ENCODE measurements around the gene NFAM1. TPM values are rescaled to one million over a fixed set of nuclear protein-coding genes. Genes with fewer than 3 reads are reported as not detected.

The NFAM1 gene
- total and polyA plus RNA-seq, 2 of the 4 experiments (the other 2 are of a cell fraction): not detected

DNA sequence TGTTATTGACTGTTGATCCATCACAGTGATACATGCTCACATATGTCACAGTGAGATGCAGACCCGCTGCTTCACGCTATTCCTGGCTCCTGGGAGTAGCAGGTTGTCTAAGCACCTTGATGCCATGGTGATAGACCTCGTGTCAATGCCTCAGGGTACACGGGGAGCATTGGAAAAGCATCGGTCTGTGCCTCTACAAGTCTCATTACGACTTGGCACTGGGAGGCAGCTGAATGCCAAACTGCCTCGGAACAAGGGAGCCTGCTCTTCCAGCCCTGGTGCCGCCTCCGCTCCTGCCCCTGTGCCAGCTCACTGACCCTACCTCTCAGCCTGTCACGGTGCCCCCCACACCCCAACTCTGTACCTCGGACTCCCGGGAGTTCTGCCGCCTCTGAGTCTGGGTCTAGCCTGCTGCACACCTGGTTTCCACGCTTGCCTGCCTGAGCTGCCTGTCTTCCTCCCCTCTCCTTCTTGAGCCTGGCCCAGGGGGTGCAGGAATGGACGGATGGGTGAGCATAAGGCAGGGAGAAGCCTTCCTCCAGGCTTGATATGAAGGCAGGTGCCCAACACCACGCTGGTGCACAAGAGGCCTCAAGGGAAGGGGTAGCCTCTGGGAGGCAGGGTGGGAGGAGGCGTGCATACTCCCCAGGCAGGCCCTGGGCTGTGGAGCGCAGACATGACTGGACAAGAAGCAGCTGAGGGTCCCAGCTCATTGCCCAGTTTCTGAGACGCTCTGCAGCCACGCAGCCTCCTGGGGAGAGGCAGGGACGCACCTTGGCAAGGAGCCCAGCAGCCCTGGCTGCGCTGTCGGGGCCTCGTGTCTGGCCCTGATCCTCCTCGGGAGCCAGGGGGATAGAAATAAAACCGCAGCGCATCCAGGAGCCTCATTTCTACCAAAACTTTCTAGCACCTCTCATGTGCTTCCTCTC, 1.8 kb upstream of the NFAM1 start:
- BruUV-seq (replicated peaks): no TSS peak
- ATAC-seq (ENCODE audit: low read depth) (no peak), DNase-seq (no peak)
- Histone ChIP-seq H2BK120ac (ENCODE audit: low read depth, low read length) (no peak overlapping the region), H3K56ac (ENCODE audit: extremely low read depth, insufficient read depth, low read length) (no peak overlapping the region), H3K27ac (ENCODE audit: insufficient read depth, low read length) (no peak overlapping the region), H3K27me3 (ENCODE audit: control insufficient read depth, insufficient read depth, low read length) (peaks cover 49% of the 10 kb centered on the region), H3K4me1 (ENCODE audit: control insufficient read depth, insufficient read depth, low read length) (no peaks in the 10 kb centered on the region), H3K14ac (replicated peaks; ENCODE audit: low read depth, low read length) (no peak overlapping the region), H2AFZ (replicated peaks; ENCODE audit: low read length, poor library complexity) (peak overlapping the region; percentile 43), H3K23ac (ENCODE audit: low read depth, low read length) (no peak overlapping the region), H3K4me3 (ENCODE audit: insufficient read depth, low read depth, low read length) (no peak overlapping the region), H2BK15ac (ENCODE audit: low read depth, low read length) (no peak overlapping the region), H3K4ac (ENCODE audit: low read depth, low read length) (no peak overlapping the region), H2AK9ac (replicated peaks; ENCODE audit: low read depth, low read length, poor library complexity) (peak overlapping the region; percentile 50), H2BK20ac (ENCODE audit: low read depth, low read length) (no peak overlapping the region), H3K36me3 (ENCODE audit: control insufficient read depth, insufficient read depth, low read length) (no peaks in the 10 kb centered on the region), H3K9me3 (ENCODE audit: control insufficient read depth, insufficient read depth, low read length) (no peaks in the 10 kb centered on the region), H4K91ac (ENCODE audit: insufficient read depth, low read depth, low read length) (no peak overlapping the region), H2AK5ac (ENCODE audit: low read depth, low read length) (no peak overlapping the region), H3K4me2 (ENCODE audit: low read depth, low read length) (no peak overlapping the region), H3K18ac (ENCODE audit: low read depth, low read length) (no peak overlapping the region), H4K8ac (ENCODE audit: low read depth in 2 of 2, low read length in 2 of 2) (no peak overlapping the region), H3K9me1 (ENCODE audit: insufficient read depth, low read length) (no peaks in the 10 kb centered on the region), H3K9ac (ENCODE audit: low read depth, low read length) (no peak overlapping the region), H4K5ac (ENCODE audit: low read depth, low read length) (no peak overlapping the region), H3K79me1 (ENCODE audit: low read depth in 1 of 2, low read length in 2 of 2) (no peaks in the 10 kb centered on the region), H2BK5ac (ENCODE audit: low read depth, low read length, poor library complexity, severe bottlenecking) (no peak overlapping the region), H4K20me1 (ENCODE audit: insufficient read depth, low read length) (no peaks in the 10 kb centered on the region)
- in situ Hi-C loops (cut with MboI; ENCODE audit: low sequenced_read_pairs): no loop called here
- dilution Hi-C loops (cut with HindIII; ENCODE audit: low sequenced_read_pairs, unreplicated experiment): no loop called here
- TF ChIP-seq MXI1 (IDR thresholded peaks at IDR 0.05; ENCODE audit: borderline replicate concordance, low read depth, low read length): no peak
- TF ChIP-seq RCOR1 (IDR thresholded peaks at IDR 0.05; ENCODE audit: insufficient replicate concordance, low read length): no peak
- TF ChIP-seq, protein P1, sequence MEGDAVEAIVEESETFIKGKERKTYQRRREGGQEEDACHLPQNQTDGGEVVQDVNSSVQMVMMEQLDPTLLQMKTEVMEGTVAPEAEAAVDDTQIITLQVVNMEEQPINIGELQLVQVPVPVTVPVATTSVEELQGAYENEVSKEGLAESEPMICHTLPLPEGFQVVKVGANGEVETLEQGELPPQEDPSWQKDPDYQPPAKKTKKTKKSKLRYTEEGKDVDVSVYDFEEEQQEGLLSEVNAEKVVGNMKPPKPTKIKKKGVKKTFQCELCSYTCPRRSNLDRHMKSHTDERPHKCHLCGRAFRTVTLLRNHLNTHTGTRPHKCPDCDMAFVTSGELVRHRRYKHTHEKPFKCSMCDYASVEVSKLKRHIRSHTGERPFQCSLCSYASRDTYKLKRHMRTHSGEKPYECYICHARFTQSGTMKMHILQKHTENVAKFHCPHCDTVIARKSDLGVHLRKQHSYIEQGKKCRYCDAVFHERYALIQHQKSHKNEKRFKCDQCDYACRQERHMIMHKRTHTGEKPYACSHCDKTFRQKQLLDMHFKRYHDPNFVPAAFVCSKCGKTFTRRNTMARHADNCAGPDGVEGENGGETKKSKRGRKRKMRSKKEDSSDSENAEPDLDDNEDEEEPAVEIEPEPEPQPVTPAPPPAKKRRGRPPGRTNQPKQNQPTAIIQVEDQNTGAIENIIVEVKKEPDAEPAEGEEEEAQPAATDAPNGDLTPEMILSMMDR (conservative IDR thresholded peaks at IDR 0.05; ENCODE audit: low read depth, low read length): no peak
- TF ChIP-seq RFX5 (IDR thresholded peaks at IDR 0.05; ENCODE audit: low read depth, low read length): no peak
- TF ChIP-seq SMC3 (IDR thresholded peaks at IDR 0.05; ENCODE audit: low read depth, low read length): no peak
- no peak for TF ChIP-seq CEBPB (IDR thresholded peaks at IDR 0.05; ENCODE audit: low read depth, low read length)
- TF ChIP-seq MAZ (IDR thresholded peaks at IDR 0.05; ENCODE audit: borderline replicate concordance, low read depth, low read length): no peak
- TF ChIP-seq, protein P2, sequence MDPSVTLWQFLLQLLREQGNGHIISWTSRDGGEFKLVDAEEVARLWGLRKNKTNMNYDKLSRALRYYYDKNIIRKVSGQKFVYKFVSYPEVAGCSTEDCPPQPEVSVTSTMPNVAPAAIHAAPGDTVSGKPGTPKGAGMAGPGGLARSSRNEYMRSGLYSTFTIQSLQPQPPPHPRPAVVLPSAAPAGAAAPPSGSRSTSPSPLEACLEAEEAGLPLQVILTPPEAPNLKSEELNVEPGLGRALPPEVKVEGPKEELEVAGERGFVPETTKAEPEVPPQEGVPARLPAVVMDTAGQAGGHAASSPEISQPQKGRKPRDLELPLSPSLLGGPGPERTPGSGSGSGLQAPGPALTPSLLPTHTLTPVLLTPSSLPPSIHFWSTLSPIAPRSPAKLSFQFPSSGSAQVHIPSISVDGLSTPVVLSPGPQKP (IDR thresholded peaks at IDR 0.05; ENCODE audit: borderline replicate concordance, low read depth, low read length): no peak
- 40% methylated on average over 13 of the region's 27 CpGs; no CpG with 5 or more reads in 1 of the 2 experiments for WGBS, 2 experiments (ENCODE audit: extremely low coverage in 2 of 2, insufficient read length in 1 of 2)
- ChIA-PET POLR2A (ENCODE audit: unreplicated experiment) (no interaction called here), CTCF (interaction anchor here (0.6 to 1.5 kb wide), 2 partner anchors 11 to 67 kb away, joined by 4 to 9 read pairs; no protein-coding TSS in a partner anchor)
- intact Hi-C loops (cut with micrococcal nuclease): no loop called here

Data from IMR-90 (cell line).